Ramos (cell line): ENCODE data around the gene GAS2L1.

Source experiments
- in situ Hi-C: fragments of 300-500 bp; cut with MboI; formaldehyde crosslinking; loops from one replicate; pipeline ENCODE4 v1.14.3; 2022; ENCODE audit warnings: low sequenced_read_pairs; ENCODE audit not compliant: unreplicated experiment

Gene GAS2L1

GRCh38 chr22:29272624-29273023 is 33.8 kb upstream of the GAS2L1 start:
- in situ Hi-C loops: no loop called here

DNA sequence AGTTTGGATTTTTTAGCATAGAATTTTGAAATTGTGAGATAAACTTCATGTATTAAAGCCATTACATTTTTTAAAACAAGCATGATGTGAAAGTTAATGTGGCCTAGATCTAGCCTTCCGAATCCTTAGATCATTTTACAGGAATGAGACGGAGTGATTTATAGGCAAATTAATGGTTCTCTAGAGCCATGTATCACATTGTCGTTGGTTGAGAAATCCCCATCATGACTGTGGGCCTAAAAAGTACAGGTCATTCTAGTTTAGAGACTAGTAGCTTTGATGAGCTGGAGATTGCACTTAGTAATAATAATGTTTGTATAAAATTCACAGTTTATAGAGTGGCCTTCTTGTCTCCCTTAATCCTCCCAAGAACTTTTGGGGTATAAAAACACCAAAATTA is 31.3 kb upstream of the GAS2L1 start:
- in situ Hi-C loops: no loop called here

DNA sequence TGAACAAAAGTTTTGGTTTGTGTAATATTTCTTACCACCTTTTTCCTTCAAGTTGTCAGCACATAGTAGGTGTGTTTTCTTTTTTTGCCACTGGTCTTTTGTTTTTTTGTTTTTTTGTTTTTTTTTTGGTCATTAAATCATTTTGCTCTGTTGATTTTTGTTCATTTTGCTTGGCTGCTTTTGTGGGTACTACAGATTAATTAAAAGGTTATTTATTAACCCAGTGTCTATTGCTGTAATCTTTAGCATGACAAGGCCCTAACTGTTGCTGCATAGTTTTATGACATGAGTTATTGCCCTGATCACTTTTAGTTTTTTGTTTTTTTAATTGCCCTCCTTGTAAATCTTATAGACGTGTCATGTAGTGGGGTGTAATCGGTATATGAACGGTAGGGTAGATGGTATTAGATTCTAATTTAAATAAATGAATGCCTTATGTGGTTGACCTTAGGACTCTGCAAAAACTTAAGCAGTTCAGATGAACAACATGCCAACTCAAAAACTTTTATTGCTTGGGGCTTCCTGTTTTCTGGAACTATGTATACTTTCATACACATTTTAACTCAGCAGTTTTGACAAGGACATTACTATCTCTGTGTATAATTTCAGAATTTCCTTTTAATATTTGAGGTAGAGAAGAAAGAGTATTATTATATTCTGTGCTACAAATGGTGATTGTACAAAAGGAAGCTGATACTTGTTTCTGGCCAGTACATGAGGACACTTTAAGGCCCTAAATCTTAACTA is 30.5 kb upstream of the GAS2L1 start:
- in situ Hi-C loops: no loop called here

- in situ Hi-C loops: no loop called here
These were observed 28.5 kb upstream of the GAS2L1 start for GRCh38 chr22:29277927-29278326.

- in situ Hi-C loops: no loop called here
These were observed 22.3 kb upstream of the GAS2L1 start for GRCh38 chr22:29284196-29284595.

DNA sequence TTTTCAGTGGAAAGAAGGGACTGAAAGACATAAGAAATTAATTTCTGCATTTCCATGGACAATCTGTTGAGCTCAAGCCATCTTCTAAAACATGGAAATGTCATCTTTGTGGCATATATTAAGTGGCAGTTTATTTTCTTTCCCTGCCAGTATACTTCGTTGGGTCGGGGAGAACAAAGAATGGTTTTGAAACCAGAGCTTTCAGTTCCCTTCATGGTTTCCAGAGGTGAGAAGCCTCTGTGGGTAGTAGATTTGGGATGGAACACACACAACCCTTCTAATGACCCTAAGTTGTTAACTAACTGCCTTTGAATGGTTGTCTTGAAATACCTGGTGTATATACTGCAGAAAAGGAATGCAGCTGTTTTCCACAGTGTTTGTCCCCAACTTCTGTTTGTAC is 17.6 kb upstream of the GAS2L1 start:
- in situ Hi-C loops: no loop called here

DNA sequence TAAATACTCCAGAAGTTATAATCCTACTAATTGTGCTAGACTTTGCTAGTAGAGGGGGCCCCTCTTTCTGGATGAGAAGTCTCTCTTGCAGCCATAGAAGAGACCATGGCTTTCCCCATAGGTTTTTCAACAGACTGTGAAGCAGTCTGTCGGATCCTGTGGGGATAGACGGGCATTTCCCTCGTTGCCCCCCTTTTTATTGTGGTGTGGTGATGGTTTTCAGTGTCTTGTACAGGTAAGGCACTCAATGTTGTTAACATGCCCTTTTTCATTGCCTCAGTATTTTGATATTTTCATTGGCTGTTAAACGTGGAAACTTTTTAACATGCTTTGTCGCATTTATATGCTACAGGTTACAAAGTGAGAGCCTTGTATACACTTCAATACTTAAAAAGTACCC is 16.4 kb upstream of the GAS2L1 start:
- in situ Hi-C loops: no loop called here

- in situ Hi-C loops: no loop called here
These were observed 15.2 kb upstream of the GAS2L1 start for GRCh38 chr22:29291215-29291614.

DNA sequence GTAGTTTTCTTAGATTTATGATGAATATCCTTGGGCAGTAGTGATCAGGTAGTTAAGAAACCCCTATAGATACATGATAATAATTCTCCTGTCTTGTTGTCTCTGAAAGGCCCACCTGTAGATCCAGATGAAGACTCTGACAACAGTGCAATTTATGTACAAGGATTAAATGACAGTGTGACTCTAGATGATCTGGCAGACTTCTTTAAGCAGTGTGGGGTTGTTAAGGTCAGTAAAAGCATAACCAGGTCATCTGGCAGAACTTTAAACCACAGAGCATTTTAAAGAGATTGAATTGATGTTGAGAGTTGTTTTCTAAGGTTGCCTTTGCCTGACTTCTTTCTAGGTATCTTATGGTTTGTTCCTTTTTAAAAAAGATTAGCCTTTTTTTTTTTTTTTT is 14.1 kb upstream of the GAS2L1 start:
- in situ Hi-C loops: no loop called here

- in situ Hi-C loops: no loop called here
These were observed 7.8 kb upstream of the GAS2L1 start for GRCh38 chr22:29298641-29299040.

DNA sequence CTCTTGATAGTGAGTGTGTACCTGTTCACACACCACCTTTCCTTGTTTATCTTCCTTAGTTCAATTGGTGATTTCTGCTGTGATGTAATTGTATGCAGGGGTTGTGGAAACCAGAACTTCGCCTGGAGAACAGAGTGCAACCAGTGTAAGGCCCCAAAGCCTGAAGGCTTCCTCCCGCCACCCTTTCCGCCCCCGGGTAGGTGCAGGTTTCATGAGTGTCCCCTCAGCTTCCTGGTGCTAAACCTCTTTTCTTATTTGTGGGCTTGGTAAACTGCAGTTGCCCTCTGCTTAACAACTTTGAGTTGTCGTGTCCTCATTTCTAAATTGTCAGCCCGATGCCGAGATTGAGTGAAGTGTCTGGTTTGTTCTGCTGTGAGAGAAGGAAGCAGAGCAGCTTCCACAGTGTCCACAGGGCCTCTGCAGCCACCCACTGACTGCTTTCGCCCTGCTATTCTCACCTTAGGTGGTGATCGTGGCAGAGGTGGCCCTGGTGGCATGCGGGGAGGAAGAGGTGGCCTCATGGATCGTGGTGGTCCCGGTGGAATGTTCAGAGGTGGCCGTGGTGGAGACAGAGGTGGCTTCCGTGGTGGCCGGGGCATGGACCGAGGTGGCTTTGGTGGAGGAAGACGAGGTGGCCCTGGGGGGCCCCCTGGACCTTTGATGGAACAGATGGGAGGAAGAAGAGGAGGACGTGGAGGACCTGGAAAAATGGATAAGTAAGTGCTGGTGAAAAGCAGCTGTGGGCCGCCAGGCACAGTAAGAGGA is 7.1 kb upstream of the GAS2L1 start:
- in situ Hi-C loops: no loop called here

- in situ Hi-C loops: no loop called here
These were observed 6.0 kb upstream of the GAS2L1 start for GRCh38 chr22:29300467-29300806.

DNA sequence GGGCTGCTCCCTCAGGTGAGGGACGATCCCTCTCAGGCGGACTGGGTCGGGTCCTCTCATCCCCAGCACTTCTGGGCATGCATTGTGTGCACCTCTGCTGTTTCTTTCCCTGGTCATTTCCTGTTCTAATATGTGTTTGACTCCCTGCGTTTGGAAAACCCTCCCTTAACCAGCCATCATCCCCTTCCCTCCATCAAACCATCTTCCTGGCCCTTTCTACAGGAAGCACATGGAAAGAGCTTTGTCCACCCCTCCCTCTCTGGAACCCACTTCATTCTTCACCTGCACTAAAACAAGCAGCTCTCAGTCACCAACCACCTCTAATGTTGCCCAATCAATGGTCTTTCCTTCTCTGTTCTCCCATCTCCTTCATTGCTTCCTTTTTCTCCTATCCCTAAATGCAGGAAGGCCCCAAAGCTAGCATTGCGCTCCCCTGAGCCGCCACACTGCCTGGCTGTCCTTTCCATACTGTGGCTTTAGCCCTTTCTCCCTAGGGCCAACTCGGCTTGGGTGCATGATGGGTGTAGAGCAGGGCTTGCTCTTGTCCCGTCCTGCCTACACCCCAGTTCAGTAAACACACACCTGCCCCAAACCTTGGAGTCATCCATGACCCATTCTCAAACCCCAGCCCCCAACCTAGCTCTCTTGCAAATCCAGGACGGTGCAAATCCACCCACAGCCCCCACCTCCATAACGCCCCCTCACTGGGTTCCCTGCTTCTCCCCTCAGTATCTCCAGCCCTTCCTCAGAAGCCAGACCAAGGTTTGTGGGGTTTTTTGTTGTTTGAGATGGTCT is 5.4 kb upstream of the GAS2L1 start:
- in situ Hi-C loops: no loop called here

GRCh38 chr22:29301716-29302401 is 4.6 kb upstream of the GAS2L1 start:
- in situ Hi-C loops: no loop called here

- in situ Hi-C loops: no loop called here
These were observed 4.1 kb upstream of the GAS2L1 start for GRCh38 chr22:29302402-29302680.

DNA sequence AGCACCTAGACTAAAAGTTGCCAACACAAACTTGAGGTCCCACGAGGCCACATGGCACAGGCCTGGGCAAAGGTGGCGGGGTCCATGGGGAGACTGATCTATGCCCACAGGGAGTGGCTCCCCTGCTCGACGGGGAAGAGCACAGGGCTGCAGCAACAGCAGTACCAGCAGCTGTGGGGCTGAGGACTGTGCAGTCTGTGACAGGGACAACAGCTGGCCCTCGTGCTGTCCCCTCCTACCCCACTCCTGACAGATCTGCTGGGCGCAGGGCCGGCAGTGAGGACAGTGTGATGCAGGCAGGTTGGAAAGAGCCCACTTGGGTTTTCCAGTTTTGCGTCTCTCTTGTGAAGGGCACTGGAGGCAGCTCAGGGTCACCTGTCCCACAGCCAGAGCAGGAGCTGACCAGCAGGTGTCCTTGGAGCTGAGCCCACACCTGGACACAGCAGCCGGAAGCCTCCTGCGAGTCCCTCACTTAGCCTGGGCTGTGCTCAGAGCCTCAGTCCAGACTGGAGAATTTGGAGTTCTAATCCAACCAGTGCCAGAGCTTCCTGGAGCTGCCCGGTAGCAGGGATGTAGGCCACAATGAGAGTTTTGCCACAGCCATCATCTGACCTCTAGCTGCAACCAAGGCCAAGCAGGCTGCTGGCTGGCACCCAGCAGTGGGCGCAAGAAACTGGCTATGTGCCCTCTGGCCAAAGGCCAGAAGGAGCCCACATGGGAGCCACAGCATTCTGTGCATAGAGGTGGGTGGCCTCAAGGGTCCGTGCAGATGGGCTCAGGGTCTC is 3.6 kb upstream of the GAS2L1 start:
- in situ Hi-C loops: no loop called here

- in situ Hi-C loops: no loop called here
These were observed 645 bp upstream of the GAS2L1 start for GRCh38 chr22:29305836-29306174.

GRCh38 chr22:29306835-29307595 is 565 bp downstream of the GAS2L1 start:
- in situ Hi-C loops: no loop called here

DNA sequence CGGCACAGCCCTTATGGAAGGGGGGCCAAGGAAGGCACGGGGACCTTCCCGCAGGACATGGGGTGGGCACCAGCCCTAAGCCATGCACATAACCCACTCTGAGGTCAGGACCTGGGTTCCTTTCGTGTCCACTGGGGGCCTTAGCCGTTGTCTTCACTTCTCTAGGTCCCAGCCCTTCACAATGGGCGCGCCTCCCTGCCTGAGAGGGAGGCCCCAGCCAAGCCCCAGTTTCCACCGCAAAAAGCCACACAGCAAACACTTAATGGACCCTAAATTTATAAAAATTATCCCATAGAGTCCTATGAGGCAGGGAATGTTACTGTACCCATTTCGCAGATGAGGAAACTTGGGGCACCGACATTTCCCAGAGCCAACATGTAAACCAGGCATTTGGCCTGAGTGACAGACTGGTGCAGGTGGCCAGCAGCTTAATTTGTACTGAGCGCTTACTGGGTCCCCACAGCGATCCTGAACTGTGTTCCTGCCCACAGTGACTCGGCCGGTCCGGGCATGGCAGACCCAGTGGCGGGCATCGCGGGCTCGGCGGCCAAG is 1.2 kb downstream of the GAS2L1 start:
- in situ Hi-C loops: no loop called here
